Osteocyte (in vitro differentiated cells): ENCODE data around the gene NOTCH3. TPM values are rescaled to one million over a fixed set of nuclear protein-coding genes. Genes with fewer than 3 reads are reported as not detected.

Experiments
- DNase-seq: peaks from one replicate; pipeline ENCODE4 v3.0.0; 2021; ENCODE audit warnings: mixed read lengths; ENCODE audit not compliant: unreplicated experiment; ENCODE audit errors: extremely low spot score
- H3K27ac Mint-ChIP-seq: one replicate; pipeline ENCODE4 v1.8.0; 2021; ENCODE audit warnings: mild to moderate bottlenecking, mixed read lengths; ENCODE audit not compliant: unreplicated experiment
- H3K27me3 Mint-ChIP-seq: one replicate; pipeline ENCODE4 v1.8.0; 2021; ENCODE audit warnings: mixed read lengths; ENCODE audit not compliant: unreplicated experiment
- H3K36me3 Mint-ChIP-seq: one replicate; pipeline ENCODE4 v1.8.0; 2021; ENCODE audit warnings: mixed read lengths; ENCODE audit not compliant: unreplicated experiment
- H3K4me1 Mint-ChIP-seq: one replicate; pipeline ENCODE4 v1.8.0; 2021; ENCODE audit warnings: mixed read lengths; ENCODE audit not compliant: unreplicated experiment
- H3K4me3 Mint-ChIP-seq: one replicate; pipeline ENCODE4 v1.8.0; 2021; ENCODE audit warnings: mild to moderate bottlenecking, moderate library complexity, mixed read lengths; ENCODE audit not compliant: unreplicated experiment
- H3K9me3 Mint-ChIP-seq: one replicate; pipeline ENCODE4 v1.8.0; 2021; ENCODE audit warnings: mixed read lengths; ENCODE audit not compliant: unreplicated experiment
- CTCF ChIP-seq: fragments of 200-600 bp; sonication (generic); IDR thresholded peaks from 2 replicates; pipeline ENCODE4 v1.5.0; 2021; ENCODE audit warnings: antibody characterized with exemption, mild to moderate bottlenecking, moderate library complexity
- total RNA-seq: library from RNA; stranded (reverse); gene quantifications from 2 replicates; pipeline ENCODE4 v1.2.1, GENCODE V29; 2021

NOTCH3 gene
- total RNA-seq, 1 donor from 2014 or later, result 178 TPM

- no peaks in the 10 kb centered on the region for H3K36me3 Mint-ChIP-seq
- no peak overlapping the region for H3K4me3 Mint-ChIP-seq
- no peak for TF ChIP-seq CTCF
- no peak overlapping the region for H3K27ac Mint-ChIP-seq
- H3K9me3 Mint-ChIP-seq, result no peaks in the 10 kb centered on the region
- peaks cover 15% of the 10 kb centered on the region for H3K4me1 Mint-ChIP-seq
- DNase-seq, result no peak
- H3K27me3 Mint-ChIP-seq, result no peaks in the 10 kb centered on the region
These were observed 26.5 kb upstream of the NOTCH3 start for GRCh38 chr19:15227261-15227660.

- TF ChIP-seq CTCF, result no peak
- no peaks in the 10 kb centered on the region for H3K36me3 Mint-ChIP-seq
- no peak overlapping the region for H3K4me3 Mint-ChIP-seq
- DNase-seq, result no peak
- no peak overlapping the region for H3K27ac Mint-ChIP-seq
- no peaks in the 10 kb centered on the region for H3K27me3 Mint-ChIP-seq
- peaks cover 15% of the 10 kb centered on the region for H3K4me1 Mint-ChIP-seq
- H3K9me3 Mint-ChIP-seq, result no peaks in the 10 kb centered on the region
These were observed 25.0 kb upstream of the NOTCH3 start for GRCh38 chr19:15225760-15226159.

- Mint-ChIP-seq H3K27ac (peak overlapping the region; percentile 84), H3K9me3 (no peaks in the 10 kb centered on the region), H3K4me1 (peaks cover 15% of the 10 kb centered on the region), H3K36me3 (no peaks in the 10 kb centered on the region), H3K4me3 (peak overlapping the region; percentile 85), H3K27me3 (no peaks in the 10 kb centered on the region)
- DNase-seq, result no peak
- TF ChIP-seq CTCF, result no peak
These were observed 23.0 kb upstream of the NOTCH3 start for GRCh38 chr19:15223649-15224361.

- peak; percentile 98 for DNase-seq
- no peaks in the 10 kb centered on the region for H3K9me3 Mint-ChIP-seq
- H3K27me3 Mint-ChIP-seq, result no peaks in the 10 kb centered on the region
- no peaks in the 10 kb centered on the region for H3K36me3 Mint-ChIP-seq
- TF ChIP-seq CTCF, result no peak
- H3K4me1 Mint-ChIP-seq, result peaks cover 15% of the 10 kb centered on the region
- H3K4me3 Mint-ChIP-seq, result peak overlapping the region; percentile 85
- H3K27ac Mint-ChIP-seq, result peak overlapping the region; percentile 84
These were observed 22.2 kb upstream of the NOTCH3 start for GRCh38 chr19:15222738-15223648.

GRCh38 chr19:15220833-15221232, 20.0 kb upstream of the NOTCH3 start:
- H3K27me3 Mint-ChIP-seq, result no peaks in the 10 kb centered on the region
- no peaks in the 10 kb centered on the region for H3K36me3 Mint-ChIP-seq
- peaks cover 15% of the 10 kb centered on the region for H3K4me1 Mint-ChIP-seq
- no peaks in the 10 kb centered on the region for H3K9me3 Mint-ChIP-seq
- DNase-seq, result no peak
- H3K4me3 Mint-ChIP-seq, result no peak overlapping the region
- TF ChIP-seq CTCF, result no peak
- no peak overlapping the region for H3K27ac Mint-ChIP-seq
